ENCODE results near the gene ADM2. TPM values are rescaled to one million over a fixed set of nuclear protein-coding genes. Genes with fewer than 3 reads are reported as not detected.

ADM2 gene
- total and polyA plus RNA-seq, 2 of the 13 experiments (the other 11 are each of a cell fraction or from before 2014, with no cell fraction given), result 1.2 to 3.0 TPM

GRCh38 chr22:50531962-50532674 is 50.8 kb downstream of the ADM2 start (continued):
- no peak for TF ChIP-seq RBAK (CRISPR knock-in tag; IDR thresholded peaks at IDR 0.05)
- TF ChIP-seq FOXC1 (CRISPR knock-in tag; IDR thresholded peaks at IDR 0.05; ENCODE audit: borderline replicate concordance), result no peak; the same call in 1 of the 2 replicates
- TF ChIP-seq NFKB2 (CRISPR knock-in tag; IDR thresholded peaks at IDR 0.05; ENCODE audit: borderline replicate concordance), result 0 out of 2 replicates have a peak, but pooled peaks have one; percentile 0
- no peak for TF ChIP-seq ZNF768 (CRISPR knock-in tag; IDR thresholded peaks at IDR 0.05)
- no peak for TF ChIP-seq KLF16 (CRISPR knock-in tag; IDR thresholded peaks at IDR 0.05)
- peak; percentile 23; the same call in 1 of the 2 replicates for TF ChIP-seq MTA1 (CRISPR knock-in tag; IDR thresholded peaks at IDR 0.05; ENCODE audit: borderline replicate concordance)
- no peak for TF ChIP-seq ZNF672 (CRISPR knock-in tag; IDR thresholded peaks at IDR 0.05)
- no peak for TF ChIP-seq ZNF430 (CRISPR knock-in tag; IDR thresholded peaks at IDR 0.05)
- TF ChIP-seq ZNF33A (CRISPR knock-in tag; IDR thresholded peaks at IDR 0.05; ENCODE audit: borderline replicate concordance), result no peak
- TF ChIP-seq YY1 (IDR thresholded peaks at IDR 0.05; ENCODE audit: insufficient read depth, insufficient replicate concordance, low read depth, low read length), result peak; percentile 18
- no peak for TF ChIP-seq DNMT3B (CRISPR knock-in tag; conservative IDR thresholded peaks at IDR 0.05)
- TF ChIP-seq NFATC3 (CRISPR knock-in tag; IDR thresholded peaks at IDR 0.05), result no peak
- no peak for TF ChIP-seq ZSCAN9 (CRISPR knock-in tag; IDR thresholded peaks at IDR 0.05; ENCODE audit: borderline replicate concordance)
- no peak for TF ChIP-seq SIX4 (CRISPR knock-in tag; IDR thresholded peaks at IDR 0.05)
- no peak for TF ChIP-seq PHF8 (CRISPR knock-in tag; IDR thresholded peaks at IDR 0.05)
- no peak for TF ChIP-seq KLF13 (CRISPR knock-in tag; IDR thresholded peaks at IDR 0.05)
- TF ChIP-seq, protein P1, sequence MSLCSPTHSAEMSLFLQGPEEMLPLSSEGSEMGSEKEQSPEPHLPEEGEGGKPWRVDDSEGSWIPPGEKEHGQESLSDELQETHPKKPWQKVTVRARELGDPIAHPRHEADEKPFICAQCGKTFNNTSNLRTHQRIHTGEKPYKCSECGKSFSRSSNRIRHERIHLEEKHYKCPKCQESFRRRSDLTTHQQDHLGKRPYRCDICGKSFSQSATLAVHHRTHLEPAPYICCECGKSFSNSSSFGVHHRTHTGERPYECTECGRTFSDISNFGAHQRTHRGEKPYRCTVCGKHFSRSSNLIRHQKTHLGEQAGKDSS (CRISPR knock-in tag; IDR thresholded peaks at IDR 0.05; ENCODE audit: borderline replicate concordance, low read depth), result no peak
- TF ChIP-seq ZNF350 (CRISPR knock-in tag; IDR thresholded peaks at IDR 0.05; ENCODE audit: borderline replicate concordance, low read depth), result no peak
- TF ChIP-seq ZNF704 (CRISPR knock-in tag; IDR thresholded peaks at IDR 0.05; ENCODE audit: borderline replicate concordance), result no peak
- TF ChIP-seq RFXANK (CRISPR knock-in tag; IDR thresholded peaks at IDR 0.05), result no peak
- no peak for TF ChIP-seq MTF2 (CRISPR knock-in tag; IDR thresholded peaks at IDR 0.05; ENCODE audit: borderline replicate concordance)
- TF ChIP-seq, protein P2, sequence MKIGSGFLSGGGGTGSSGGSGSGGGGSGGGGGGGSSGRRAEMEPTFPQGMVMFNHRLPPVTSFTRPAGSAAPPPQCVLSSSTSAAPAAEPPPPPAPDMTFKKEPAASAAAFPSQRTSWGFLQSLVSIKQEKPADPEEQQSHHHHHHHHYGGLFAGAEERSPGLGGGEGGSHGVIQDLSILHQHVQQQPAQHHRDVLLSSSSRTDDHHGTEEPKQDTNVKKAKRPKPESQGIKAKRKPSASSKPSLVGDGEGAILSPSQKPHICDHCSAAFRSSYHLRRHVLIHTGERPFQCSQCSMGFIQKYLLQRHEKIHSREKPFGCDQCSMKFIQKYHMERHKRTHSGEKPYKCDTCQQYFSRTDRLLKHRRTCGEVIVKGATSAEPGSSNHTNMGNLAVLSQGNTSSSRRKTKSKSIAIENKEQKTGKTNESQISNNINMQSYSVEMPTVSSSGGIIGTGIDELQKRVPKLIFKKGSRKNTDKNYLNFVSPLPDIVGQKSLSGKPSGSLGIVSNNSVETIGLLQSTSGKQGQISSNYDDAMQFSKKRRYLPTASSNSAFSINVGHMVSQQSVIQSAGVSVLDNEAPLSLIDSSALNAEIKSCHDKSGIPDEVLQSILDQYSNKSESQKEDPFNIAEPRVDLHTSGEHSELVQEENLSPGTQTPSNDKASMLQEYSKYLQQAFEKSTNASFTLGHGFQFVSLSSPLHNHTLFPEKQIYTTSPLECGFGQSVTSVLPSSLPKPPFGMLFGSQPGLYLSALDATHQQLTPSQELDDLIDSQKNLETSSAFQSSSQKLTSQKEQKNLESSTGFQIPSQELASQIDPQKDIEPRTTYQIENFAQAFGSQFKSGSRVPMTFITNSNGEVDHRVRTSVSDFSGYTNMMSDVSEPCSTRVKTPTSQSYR (CRISPR knock-in tag; IDR thresholded peaks at IDR 0.05; ENCODE audit: borderline replicate concordance), result no peak
- TF ChIP-seq, protein P3, sequence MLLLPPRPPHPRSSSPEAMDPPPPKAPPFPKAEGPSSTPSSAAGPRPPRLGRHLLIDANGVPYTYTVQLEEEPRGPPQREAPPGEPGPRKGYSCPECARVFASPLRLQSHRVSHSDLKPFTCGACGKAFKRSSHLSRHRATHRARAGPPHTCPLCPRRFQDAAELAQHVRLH (CRISPR knock-in tag; IDR thresholded peaks at IDR 0.05; ENCODE audit: borderline replicate concordance, low read depth), result no peak

Measured in HepG2 (cell line).